Immature natural killer cell (primary cell): ENCODE results near the gene DHX34. TPM values are rescaled to one million over a fixed set of nuclear protein-coding genes. Genes with fewer than 3 reads are reported as not detected.

ENCODE experiments used
- DNase-seq, 3 donors: peaks; one replicate each; pipeline ENCODE4 v3.0.0; 2022; ENCODE audit warnings: mixed read lengths in 1 of 3
- H3K27ac Mint-ChIP-seq, 6 donors: one replicate each; pipeline ENCODE4 v1.8.0; 2020; ENCODE audit warnings: mixed read lengths in 6 of 6, mild to moderate bottlenecking in 5 of 6, inconsistent platforms in 4 of 6, moderate library complexity in 3 of 6
- H3K27me3 Mint-ChIP-seq, 3 donors: one replicate each; pipeline ENCODE4 v1.8.0; 2020 to 2021; ENCODE audit warnings: low read depth in 3 of 3, mild to moderate bottlenecking in 3 of 3, mixed read lengths in 3 of 3, moderate library complexity in 3 of 3, inconsistent platforms in 1 of 3
- H3K36me3 Mint-ChIP-seq, 3 donors: one replicate each; pipeline ENCODE4 v1.8.0; 2020; ENCODE audit warnings: mixed read lengths in 3 of 3, inconsistent platforms in 2 of 3, mild to moderate bottlenecking in 2 of 3
- H3K4me1 Mint-ChIP-seq, 2 donors: one replicate each; pipeline ENCODE4 v1.8.0; 2020; ENCODE audit warnings: inconsistent platforms in 2 of 2, mild to moderate bottlenecking in 2 of 2, mixed read lengths in 2 of 2, moderate library complexity in 1 of 2
- H3K4me3 Mint-ChIP-seq, 5 donors: one replicate each; pipeline ENCODE4 v1.8.0; 2020; ENCODE audit warnings: mild to moderate bottlenecking in 5 of 5, mixed read lengths in 5 of 5, inconsistent platforms in 3 of 5, moderate library complexity in 3 of 5
- H3K9me3 Mint-ChIP-seq, 6 donors: one replicate each; pipeline ENCODE4 v1.8.0; 2020; ENCODE audit warnings: mild to moderate bottlenecking in 6 of 6, mixed read lengths in 6 of 6, inconsistent platforms in 4 of 6, moderate library complexity in 3 of 6
- polyA plus RNA-seq, 3 donors: library from polyadenylated mRNA; unstranded; fragments of 300-500 nt; fragmentation: Illumina TruSeq; gene quantifications; one replicate each; pipeline ENCODE4 v1.2.3, GENCODE V29; 2021

Gene DHX34
- polyA plus RNA-seq, 3 donors from 2014 or later = 3.2 to 9.7 (median 5.2) TPM

DNA sequence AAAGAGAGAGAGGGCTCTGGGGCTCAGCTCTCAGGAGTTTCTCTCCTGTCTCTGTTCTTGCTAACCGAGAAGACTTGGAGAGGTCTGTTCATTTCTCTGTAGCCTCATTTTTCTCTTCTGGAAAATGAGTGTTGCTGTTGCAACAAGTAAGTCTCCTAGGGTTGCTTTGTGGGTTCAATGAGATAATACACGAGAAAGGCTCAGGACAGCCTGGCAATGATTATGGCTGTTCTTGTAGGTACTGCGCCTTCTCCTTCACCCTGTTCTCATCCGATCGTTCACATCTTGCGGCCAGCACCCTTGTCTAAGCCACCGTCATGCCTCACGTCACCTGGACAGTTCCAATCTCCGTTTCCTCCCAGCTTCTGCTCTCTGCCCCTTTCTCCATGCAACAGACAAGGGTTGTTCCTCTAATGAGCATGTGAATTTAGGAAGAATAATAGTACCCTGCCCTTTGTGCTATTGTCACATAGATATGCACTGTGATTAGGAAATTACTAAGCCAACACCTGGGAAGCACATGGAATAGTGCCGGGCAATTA, 35.3 kb upstream of the DHX34 start:
- peaks cover 0 to 1% (median 0%) of the 10 kb centered on the region in 6 donors for H3K9me3 Mint-ChIP-seq
- no peaks in the 10 kb centered on the region for H3K4me1 Mint-ChIP-seq
- no peak overlapping the region for H3K4me3 Mint-ChIP-seq
- no peaks in the 10 kb centered on the region for H3K36me3 Mint-ChIP-seq
- peak overlapping the region in 1 of 6 donors; percentile 23 for H3K27ac Mint-ChIP-seq
- peaks cover 2 to 19% (median 3%) of the 10 kb centered on the region in 3 donors for H3K27me3 Mint-ChIP-seq
- no peak for DNase-seq

GRCh38 chr19:47315125-47315821, 33.8 kb upstream of the DHX34 start:
- no peak for DNase-seq
- H3K27me3 Mint-ChIP-seq = peaks cover 3 to 16% (median 3%) of the 10 kb centered on the region in 3 donors
- peaks cover 0 to 1% (median 0%) of the 10 kb centered on the region in 6 donors for H3K9me3 Mint-ChIP-seq
- H3K4me3 Mint-ChIP-seq = no peak overlapping the region
- no peaks in the 10 kb centered on the region for H3K4me1 Mint-ChIP-seq
- H3K27ac Mint-ChIP-seq = no peak overlapping the region
- no peaks in the 10 kb centered on the region for H3K36me3 Mint-ChIP-seq

DNA sequence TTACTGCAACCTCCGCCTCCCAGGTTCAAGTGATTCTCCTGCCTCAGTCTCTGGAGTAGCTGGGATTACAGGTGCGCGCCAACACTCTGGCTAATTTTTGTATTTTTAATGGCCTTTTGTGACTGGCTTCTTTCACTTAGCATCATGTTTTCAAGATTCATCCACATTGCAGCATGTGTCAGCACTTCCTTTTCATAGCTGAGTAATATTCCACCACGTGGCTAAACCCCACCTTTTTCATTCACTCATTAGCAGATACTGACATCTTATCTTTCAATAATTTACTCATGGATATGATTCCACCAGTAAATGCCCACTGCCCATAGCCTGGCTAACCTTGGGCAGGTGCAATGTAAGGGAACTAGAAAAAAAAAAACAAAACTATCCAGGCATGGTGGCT, 32.6 kb upstream of the DHX34 start:
- no peaks in the 10 kb centered on the region for H3K4me1 Mint-ChIP-seq
- no peak overlapping the region for H3K27ac Mint-ChIP-seq
- H3K27me3 Mint-ChIP-seq = peaks cover 4 to 14% (median 7%) of the 10 kb centered on the region in 3 donors
- peaks cover 0 to 1% (median 0%) of the 10 kb centered on the region in 6 donors for H3K9me3 Mint-ChIP-seq
- H3K36me3 Mint-ChIP-seq = no peaks in the 10 kb centered on the region
- no peak overlapping the region for H3K4me3 Mint-ChIP-seq
- no peak for DNase-seq

DNA sequence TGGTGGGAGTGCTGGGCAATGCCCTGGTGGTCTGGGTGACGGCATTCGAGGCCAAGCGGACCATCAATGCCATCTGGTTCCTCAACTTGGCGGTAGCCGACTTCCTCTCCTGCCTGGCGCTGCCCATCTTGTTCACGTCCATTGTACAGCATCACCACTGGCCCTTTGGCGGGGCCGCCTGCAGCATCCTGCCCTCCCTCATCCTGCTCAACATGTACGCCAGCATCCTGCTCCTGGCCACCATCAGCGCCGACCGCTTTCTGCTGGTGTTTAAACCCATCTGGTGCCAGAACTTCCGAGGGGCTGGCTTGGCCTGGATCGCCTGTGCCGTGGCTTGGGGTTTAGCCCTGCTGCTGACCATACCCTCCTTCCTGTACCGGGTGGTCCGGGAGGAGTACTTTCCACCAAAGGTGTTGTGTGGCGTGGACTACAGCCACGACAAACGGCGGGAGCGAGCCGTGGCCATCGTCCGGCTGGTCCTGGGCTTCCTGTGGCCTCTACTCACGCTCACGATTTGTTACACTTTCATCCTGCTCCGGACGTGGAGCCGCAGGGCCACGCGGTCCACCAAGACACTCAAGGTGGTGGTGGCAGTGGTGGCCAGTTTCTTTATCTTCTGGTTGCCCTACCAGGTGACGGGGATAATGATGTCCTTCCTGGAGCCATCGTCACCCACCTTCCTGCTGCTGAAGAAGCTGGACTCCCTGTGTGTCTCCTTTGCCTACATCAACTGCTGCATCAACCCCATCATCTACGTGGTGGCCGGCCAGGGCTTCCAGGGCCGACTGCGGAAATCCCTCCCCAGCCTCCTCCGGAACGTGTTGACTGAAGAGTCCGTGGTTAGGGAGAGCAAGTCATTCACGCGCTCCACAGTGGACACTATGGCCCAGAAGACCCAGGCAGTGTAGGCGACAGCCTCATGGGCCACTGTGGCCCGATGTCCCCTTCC, 28.9 kb upstream of the DHX34 start:
- H3K36me3 Mint-ChIP-seq = no peaks in the 10 kb centered on the region
- peaks cover 0 to 2% (median 0%) of the 10 kb centered on the region in 6 donors for H3K9me3 Mint-ChIP-seq
- DNase-seq = no peak
- H3K27me3 Mint-ChIP-seq = peaks cover 6 to 15% (median 10%) of the 10 kb centered on the region in 3 donors
- H3K4me3 Mint-ChIP-seq = no peak overlapping the region
- H3K27ac Mint-ChIP-seq = no peak overlapping the region
- H3K4me1 Mint-ChIP-seq = no peaks in the 10 kb centered on the region

- Mint-ChIP-seq H3K27ac (no peak overlapping the region), H3K36me3 (no peaks in the 10 kb centered on the region), H3K27me3 (peaks cover 6 to 15% (median 10%) of the 10 kb centered on the region in 3 donors), H3K4me1 (no peaks in the 10 kb centered on the region), H3K4me3 (no peak overlapping the region), H3K9me3 (peaks cover 0 to 2% (median 0%) of the 10 kb centered on the region in 6 donors)
- no peak for DNase-seq
Measured at GRCh38 chr19:47321630-47322029, 27.5 kb upstream of the DHX34 start.

DNA sequence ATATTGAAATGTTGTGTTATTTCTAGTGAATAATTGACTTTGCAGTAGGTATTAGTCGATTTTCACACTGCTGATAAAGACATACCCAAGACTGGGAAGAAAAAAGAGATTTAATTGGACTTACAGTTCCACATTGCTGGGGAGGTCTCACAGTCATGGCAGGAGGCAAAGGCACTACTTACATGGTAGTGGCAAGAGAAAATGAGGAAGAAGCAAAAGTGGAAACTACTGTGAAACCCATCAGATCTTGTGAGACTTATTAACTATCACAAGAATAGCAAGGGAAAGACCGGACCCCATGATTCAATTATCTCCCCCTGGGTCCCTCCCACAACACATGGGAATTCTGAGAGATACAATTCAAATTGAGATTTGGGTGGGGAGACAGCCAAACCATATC, 27.1 kb upstream of the DHX34 start:
- no peak overlapping the region for H3K4me3 Mint-ChIP-seq
- H3K9me3 Mint-ChIP-seq = peaks cover 0 to 2% (median 0%) of the 10 kb centered on the region in 6 donors
- no peaks in the 10 kb centered on the region for H3K36me3 Mint-ChIP-seq
- no peaks in the 10 kb centered on the region for H3K4me1 Mint-ChIP-seq
- peaks cover 6 to 11% (median 10%) of the 10 kb centered on the region in 3 donors for H3K27me3 Mint-ChIP-seq
- DNase-seq = no peak
- no peak overlapping the region for H3K27ac Mint-ChIP-seq

DNA sequence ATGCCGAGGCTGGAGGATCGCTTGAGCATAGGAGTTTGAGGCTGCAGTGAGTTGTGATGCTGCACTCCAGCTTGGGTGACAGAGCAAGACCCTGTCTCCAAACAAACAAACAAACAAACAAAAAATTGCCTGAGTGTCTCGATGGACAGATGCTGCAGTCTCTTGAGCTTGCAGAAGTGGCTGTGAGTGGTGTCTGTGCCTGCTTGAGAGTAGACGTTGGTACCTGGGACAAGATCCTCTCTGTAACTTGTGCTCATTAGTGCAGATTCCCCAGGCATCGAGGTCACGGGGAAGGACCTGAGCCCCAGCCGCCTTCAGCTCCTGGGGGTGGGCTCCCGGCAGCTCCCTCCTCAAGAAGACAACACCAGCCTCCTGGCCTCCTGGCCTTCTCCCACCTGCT, 25.7 kb upstream of the DHX34 start:
- peaks cover 7 to 14% (median 10%) of the 10 kb centered on the region in 3 donors for H3K27me3 Mint-ChIP-seq
- H3K27ac Mint-ChIP-seq = no peak overlapping the region
- H3K9me3 Mint-ChIP-seq = peaks cover 0 to 2% (median 0%) of the 10 kb centered on the region in 6 donors

GRCh38 chr19:47323872-47324271, 25.2 kb upstream of the DHX34 start:
- H3K36me3 Mint-ChIP-seq = no peaks in the 10 kb centered on the region
- no peak for DNase-seq
- peaks cover 7 to 17% (median 12%) of the 10 kb centered on the region in 3 donors for H3K27me3 Mint-ChIP-seq
- no peak overlapping the region for H3K4me3 Mint-ChIP-seq
- peaks cover 0 to 2% (median 0%) of the 10 kb centered on the region in 6 donors for H3K9me3 Mint-ChIP-seq
- H3K27ac Mint-ChIP-seq = no peak overlapping the region
- no peaks in the 10 kb centered on the region for H3K4me1 Mint-ChIP-seq

More for the DNA sequence above, 25.7 kb upstream of the DHX34 start:
- Mint-ChIP-seq H3K4me3 (no peak overlapping the region), H3K36me3 (no peaks in the 10 kb centered on the region), H3K4me1 (no peaks in the 10 kb centered on the region)
- DNase-seq = no peak

DNA sequence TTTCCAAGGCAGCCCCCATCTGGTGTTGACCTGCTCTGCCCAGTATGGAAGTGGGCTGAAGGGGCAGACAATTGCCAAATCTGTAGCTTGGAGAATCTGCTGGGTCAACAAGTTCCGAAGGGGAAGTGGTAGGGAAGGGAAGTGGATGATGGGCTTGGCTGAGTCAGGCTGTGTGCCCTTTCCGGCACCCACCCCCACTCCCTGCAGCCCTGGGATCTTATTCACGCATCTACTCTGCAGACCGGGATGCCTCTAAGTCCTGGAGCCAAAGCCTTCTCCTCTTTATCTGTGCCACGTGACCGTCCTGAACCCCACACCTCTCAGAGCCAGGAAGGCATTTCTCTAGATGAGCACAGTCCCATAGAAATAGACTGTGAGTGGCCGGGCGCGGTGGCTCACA, 24.6 kb upstream of the DHX34 start:
- Mint-ChIP-seq H3K36me3 (no peaks in the 10 kb centered on the region), H3K4me1 (no peaks in the 10 kb centered on the region), H3K27ac (no peak overlapping the region), H3K27me3 (peaks cover 7 to 14% (median 12%) of the 10 kb centered on the region in 3 donors), H3K4me3 (no peak overlapping the region), H3K9me3 (peaks cover 0 to 2% (median 0%) of the 10 kb centered on the region in 6 donors)
- DNase-seq = no peak

DNA sequence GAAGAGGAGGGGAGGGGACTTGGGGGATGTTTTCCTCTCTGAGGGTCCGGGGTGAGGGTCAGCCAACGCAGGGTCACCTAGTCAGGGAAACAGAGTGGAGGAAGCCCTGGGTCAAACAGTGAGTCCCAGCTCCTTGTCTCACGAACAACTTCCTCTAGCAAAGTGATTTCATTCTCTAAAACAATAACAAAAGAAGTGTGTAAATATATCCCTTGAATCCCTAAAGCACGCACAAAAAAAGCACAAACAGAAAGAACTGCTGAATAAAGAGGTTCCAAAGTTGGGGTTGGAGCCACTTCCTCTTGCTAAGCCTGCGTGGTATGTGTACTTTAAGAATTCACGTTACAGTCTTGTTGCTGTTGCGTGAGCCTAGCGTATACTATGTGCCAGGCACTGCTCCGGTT, 18.6 kb upstream of the DHX34 start:
- peaks cover 7 to 9% of the 10 kb centered on the region in 2 donors for H3K4me1 Mint-ChIP-seq
- no peak for DNase-seq
- H3K36me3 Mint-ChIP-seq = no peaks in the 10 kb centered on the region
- H3K9me3 Mint-ChIP-seq = peaks cover 0 to 5% (median 0%) of the 10 kb centered on the region in 6 donors
- peaks cover 3 to 7% (median 4%) of the 10 kb centered on the region in 3 donors for H3K27me3 Mint-ChIP-seq
- H3K4me3 Mint-ChIP-seq = no peak overlapping the region
- H3K27ac Mint-ChIP-seq = peak overlapping the region in 3 of 6 donors; percentile 15 to 40 (median 19)

- H3K4me1 Mint-ChIP-seq = peaks cover 16 to 17% of the 10 kb centered on the region in 2 donors
- H3K27me3 Mint-ChIP-seq = peaks cover 3 to 7% (median 4%) of the 10 kb centered on the region in 3 donors
- no peaks in the 10 kb centered on the region for H3K36me3 Mint-ChIP-seq
- no peak for DNase-seq
- no peak overlapping the region for H3K4me3 Mint-ChIP-seq
- no peak overlapping the region for H3K27ac Mint-ChIP-seq
- H3K9me3 Mint-ChIP-seq = peaks cover 0 to 5% (median under 1%) of the 10 kb centered on the region in 6 donors
Measured at GRCh38 chr19:47331490-47331889, 17.6 kb upstream of the DHX34 start.

GRCh38 chr19:47331931-47332547, 17.1 kb upstream of the DHX34 start, which contains the start of gene C5AR2:
TSS of gene C5AR2 (plus strand) at chr19:47332175. CDS start at chr19:47340800, 8,625 bp downstream.
- H3K4me1 Mint-ChIP-seq = peaks cover 22% of the 10 kb centered on the region in 2 donors
- H3K27ac Mint-ChIP-seq = peak within 1 kb of the TSS in 2 of 6 donors; percentile 29 to 87
- no peak for DNase-seq
- peaks cover 3 to 7% (median 4%) of the 10 kb centered on the region in 3 donors for H3K27me3 Mint-ChIP-seq
- no peak within 1 kb of the TSS for H3K4me3 Mint-ChIP-seq
- H3K36me3 Mint-ChIP-seq = no peaks in the 10 kb centered on the region
- H3K9me3 Mint-ChIP-seq = peaks cover 0 to 5% (median under 1%) of the 10 kb centered on the region in 6 donors
